ENCODE results near the gene PGAP1.

Gene PGAP1

DNA sequence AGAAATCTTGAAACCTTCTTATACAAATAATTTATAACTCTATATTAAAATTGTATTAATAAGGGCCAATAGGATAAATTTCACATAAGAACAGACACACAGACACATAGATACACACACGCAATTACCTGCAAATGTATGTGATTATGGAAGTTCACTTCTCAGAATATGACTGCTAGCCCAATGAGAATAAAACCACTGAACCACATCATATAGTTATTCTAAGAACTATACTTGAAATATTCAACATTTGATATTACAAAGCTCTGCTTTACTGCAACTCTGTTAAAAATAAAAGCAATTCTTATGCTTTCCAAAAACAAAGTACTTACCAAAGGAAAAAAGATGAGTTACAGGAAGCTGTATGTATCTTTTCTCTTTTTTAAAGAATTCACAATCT, 51.1 kb downstream of the PGAP1 start:
- no peak for DNase-seq

DNA sequence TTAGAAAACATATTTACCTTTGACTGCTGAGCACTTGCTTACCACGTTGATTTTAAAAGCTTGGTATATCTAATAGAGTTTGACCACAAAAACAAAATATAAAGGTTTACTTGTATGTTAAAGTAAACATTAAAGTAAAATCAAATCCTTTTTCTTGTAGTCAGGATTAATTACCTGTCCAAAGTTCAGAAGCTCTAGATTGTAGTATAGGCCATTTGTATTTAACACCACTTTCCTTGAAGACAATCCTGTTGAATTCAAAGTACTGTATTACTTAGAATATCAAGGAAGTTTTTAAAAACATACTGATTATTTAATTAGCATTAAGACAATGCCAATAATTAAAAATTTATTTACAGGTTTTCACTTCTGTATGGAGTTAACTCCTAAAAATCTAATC, 53.0 kb downstream of the PGAP1 start:
- DNase-seq: no peak

DNA sequence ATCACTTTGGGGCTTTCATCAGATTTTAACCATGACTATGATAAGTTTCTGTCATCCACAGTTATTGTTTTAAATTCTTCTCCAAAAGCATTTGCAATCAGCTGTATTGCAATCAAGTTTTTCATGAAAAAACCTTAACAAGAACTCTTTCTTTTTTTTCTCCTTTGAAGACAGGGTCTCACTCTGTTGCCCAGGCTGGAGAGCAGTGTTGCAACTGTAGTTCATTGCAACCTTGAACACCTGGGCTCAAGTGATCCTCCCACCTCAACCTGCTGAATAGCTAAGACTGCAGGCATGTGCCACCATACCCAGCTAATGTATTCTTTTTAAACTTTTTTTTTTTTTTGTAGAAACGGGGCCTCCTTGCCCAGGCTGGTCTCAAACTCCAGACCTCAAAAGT, 71.9 kb downstream of the PGAP1 start:
- DNase-seq: no peak

DNA sequence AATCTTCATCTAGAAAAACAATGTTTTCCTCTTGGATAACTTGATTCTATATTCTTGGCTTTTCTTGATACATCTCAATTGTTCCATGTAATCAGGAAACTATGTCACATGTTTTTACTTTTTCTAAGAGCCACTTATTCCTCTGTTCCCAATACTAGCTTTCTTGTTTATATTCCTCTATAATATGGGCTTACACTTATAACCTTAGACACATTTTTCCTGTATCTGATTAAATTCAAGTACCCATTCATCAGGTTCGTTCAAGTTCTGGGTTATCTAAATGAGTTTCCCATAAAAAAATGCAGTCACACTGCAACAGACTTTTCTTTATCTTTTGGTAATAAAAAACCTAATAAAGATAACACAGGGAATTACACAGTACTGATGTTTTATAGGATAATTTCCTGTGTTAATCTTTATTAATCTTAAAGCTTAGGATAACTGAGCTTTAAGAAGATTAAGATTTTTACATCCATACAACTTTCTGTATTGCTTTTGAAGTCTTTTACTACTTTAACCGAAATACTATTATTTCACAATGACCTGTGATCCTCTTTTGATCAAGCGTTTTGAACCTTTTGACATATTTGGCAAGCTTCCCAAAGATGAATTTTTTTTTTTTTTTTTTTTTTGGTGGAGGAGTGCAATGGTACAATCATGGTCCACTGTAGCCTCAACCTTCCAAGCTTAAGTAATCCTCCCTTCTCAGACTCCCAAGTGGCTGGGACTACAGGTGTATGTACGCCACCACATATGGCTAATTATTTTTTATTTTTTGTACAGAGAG, 73.0 kb downstream of the PGAP1 start:
- DNase-seq: no peak

DNA sequence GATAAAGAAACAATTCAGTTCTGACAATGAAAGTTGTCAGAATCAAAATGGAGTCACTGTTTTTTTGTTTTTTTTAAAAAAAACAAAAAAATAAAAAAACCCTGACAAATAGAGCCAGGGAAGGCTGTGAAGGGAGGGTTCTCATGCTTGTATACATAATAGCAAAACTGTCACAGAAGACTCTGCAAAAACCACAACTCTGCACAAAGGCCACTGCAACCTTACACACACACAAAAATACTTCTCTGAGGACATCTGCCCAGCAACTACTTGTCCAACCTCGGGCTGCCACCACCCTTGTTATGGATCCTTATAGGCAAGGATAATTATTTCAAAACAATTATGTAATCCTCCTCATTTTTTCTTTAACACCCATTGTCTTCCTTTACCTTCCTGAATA, 75.4 kb downstream of the PGAP1 start:
- DNase-seq: no peak

DNA sequence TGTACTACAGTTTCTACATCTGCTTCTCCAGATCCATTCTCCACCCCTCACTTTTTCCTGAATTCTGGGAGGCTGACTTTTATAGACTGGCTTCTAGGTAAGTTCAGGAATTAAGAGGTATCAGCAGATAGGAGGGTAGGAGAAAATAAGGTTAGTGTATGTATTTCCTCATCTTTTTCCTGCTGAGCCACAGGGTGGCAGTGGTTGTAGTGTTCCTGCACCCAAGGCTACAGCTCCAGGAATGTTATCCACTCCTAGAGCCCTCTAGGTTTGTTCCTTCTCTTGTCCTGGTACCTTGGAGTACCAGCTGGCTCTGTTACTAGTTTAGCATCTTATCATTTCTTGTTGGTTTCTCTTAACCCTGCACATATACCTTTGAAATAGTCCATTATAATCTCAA, 76.6 kb downstream of the PGAP1 start:
- DNase-seq: no peak

DNA sequence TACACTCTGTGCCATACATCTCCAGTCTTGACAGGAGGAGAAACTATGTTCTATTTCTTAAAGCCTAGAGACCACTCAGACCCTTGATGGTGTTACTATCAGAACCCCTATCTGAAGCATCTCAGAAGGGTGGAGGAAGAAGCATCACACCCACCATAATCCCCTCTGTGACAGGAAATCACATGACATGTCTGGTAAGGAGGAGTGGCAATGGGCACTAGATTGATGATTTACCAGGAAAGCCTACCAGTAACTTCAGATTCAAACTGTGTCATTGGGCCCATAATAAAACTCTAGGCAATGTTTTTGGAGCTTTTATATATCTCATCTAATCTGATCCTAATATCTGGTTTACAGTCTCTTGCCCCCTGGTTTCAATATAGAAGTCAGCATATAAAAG, 80.2 kb downstream of the PGAP1 start:
- no peak for DNase-seq

DNA sequence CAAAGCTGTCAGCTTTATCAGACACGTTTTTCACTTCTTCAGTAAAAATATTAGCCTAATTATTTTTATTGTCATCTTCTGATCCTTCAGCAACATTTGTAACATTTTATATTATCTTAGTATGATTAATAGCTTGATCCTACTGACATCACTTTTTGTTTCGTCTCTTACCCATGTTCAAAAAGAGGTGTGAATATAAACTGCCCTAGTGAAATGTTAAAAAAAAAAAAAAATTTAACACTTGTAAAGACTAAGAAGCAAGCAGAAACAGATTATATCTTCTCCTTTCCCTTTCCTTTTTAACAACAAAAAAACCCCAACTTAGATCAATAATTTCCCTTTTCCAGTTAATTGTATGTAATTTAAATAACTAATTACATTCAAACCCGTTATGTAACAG, 81.1 kb downstream of the PGAP1 start:
- no peak for DNase-seq

DNA sequence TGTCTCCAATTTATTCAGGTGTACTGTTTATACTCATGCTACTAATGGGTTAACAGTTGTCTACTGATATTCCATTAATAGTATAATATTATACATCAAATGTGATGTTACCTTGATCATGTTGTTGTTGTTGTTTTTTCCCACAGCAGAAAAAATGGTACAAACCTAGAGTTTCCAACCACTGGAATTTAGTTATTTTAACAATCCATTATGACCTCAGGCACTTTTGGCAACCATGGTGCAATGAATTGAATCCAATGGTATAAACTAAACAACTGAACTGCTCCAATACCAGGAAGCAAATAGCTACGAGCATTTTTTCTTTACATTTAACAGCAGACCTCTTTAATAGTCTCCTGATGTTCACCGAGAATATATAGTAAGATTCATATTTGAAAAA, 86.3 kb downstream of the PGAP1 start:
- DNase-seq: no peak

DNA sequence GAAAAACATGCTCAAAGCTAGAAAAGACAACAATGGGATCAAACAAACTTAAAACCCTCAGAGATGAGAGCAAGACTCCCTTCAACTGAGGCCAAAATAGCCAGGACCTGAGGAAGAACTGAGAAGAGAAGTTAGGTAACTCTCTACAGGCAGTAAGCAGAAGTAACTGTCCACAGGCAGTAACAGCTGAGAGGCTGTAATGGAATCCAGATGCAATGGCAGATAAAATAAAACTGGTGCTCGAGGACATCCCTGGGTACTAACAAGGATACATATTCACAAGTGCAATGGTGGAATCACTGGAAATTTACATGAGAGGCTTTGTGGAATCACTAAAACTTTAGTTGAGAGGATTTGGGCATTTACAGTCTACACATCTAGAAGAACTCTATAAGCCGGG, 86.9 kb downstream of the PGAP1 start:
- no peak for DNase-seq

DNA sequence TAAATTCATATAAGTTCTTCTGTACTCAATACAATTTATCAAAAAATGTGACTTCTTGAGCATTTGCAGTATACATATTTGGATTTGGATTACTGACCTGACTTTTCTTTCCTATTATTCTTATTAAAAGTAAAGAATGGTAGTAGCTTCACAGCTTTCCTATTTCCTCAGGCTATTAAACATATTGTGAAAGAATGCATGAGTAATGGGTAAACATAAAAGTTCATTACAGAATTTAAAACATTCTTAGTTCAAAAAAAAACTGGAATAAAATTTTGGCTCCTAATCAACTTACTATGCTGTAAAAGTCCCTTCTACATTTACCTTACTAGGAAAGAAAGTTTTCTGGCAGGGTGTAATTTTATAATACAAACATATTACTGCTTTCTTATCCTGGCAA, 90.1 kb downstream of the PGAP1 start:
- DNase-seq: no peak

DNA sequence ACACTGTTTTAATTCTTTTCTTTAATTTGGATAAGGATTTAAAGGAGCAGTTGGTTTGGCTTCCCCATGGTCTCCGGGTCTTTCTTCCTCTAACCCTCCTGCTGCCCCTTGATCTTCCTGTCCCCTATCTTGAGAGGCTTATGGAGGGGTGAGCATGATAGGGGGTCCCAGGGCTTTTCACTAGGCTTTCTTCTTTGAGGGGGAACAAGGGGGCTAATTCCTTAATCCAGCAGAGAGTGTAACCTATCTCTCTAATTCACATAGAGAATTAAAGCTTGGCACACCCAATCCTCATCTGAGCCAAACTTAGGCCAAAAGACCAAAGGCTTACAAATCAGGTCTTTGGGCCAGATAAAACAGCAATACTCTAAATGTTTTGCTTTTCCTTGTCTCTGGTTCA, 95.8 kb downstream of the PGAP1 start:
- no peak for DNase-seq

DNA sequence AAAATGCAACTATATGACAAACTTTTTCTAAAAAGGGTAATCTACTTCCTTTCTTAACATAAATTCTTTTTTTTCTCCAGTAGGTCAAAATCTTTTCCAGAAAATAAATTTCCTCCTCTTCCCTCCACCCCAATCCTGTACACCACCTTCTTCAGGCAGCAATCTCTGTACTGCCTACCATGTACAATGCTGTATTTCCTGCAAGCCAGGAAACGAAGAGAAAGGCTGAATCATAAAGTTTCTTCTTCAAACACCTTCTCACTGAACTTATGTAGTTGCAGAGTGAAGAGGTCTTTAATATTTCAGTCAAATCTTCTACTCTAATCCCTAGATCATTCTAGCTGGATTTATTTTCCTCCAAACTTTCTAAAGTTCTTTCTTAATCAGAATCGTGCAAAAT, 99.2 kb downstream of the PGAP1 start:
- DNase-seq: no peak

DNA sequence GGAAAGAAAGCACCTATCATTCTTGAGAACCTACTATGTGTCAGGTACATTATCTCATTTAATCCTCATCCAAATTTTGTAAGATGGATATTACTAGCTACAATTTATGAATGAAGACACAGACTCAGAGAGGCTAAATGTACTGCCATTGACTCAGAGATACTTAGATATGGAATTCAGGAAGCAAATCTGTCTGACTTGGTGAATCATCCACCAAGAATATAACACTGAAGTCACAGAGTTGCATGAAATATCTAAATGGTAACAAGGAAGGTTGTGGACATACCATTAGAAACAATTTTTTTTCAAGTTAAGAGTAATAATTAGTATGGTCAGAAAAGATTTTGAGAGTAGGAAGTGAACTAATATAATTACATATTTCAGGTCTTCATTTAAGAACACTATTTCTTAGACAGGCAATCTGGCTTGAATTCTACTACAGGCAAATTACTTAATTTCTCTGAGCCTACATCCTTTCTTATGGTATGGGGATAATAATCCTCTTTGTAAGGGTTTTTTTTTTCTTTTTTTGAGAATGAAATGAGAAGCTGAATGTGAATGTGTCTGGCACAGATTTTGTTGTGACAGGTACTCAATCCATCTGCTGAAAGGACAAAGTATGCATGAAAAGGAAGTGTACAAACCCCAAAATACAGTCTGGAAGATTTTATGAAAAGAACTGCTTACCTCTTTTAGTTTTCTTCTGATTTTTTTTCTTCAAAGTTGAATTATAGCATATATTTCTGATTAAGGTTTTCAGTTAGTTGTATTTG, 102.6 kb downstream of the PGAP1 start:
- no peak for DNase-seq

DNA sequence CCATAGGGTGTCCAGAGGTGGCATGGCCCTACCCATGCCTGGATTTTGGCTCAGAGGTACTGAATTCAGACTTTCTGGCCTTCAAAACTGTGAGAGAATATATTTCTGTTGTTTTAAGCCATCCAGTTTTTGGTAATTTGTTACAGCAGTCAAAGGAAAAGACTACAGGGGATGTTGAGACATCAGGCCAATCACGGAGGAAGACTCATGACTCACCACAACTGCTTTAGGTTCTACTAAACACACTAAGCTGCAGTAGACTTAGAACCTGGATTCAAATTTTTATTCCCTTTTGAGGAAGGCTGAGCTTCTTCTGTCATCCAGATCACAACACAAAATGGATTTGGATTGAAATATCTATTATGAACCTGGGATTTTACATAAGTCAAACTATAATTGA, 105.3 kb downstream of the PGAP1 start:
- no peak for DNase-seq

DNA sequence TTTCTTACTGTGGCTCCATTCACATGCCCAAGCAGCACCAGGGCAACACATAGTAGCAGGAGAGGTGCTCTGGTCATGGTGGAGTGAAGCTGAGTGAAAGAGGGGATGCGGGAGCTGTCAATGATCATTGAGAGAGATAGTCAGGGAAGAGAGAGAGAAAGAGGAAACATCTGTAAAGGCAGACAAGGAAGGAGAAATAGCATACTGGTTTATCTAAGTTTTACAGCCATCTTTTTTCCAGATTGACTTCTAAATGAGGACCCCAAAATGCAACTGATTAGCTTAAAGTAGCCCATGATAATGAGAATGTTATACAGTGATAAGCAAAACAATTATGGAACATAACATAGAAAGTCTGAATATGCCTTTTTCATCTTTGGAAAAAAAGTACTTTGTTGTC, 117.2 kb downstream of the PGAP1 start, which contains the start of gene C2orf66:
TSS of gene C2orf66 (minus strand) at position 96 of the 400 bp plus-strand sequence. CDS start at position 77, 19 bp downstream.
- DNase-seq: no peak

DNA sequence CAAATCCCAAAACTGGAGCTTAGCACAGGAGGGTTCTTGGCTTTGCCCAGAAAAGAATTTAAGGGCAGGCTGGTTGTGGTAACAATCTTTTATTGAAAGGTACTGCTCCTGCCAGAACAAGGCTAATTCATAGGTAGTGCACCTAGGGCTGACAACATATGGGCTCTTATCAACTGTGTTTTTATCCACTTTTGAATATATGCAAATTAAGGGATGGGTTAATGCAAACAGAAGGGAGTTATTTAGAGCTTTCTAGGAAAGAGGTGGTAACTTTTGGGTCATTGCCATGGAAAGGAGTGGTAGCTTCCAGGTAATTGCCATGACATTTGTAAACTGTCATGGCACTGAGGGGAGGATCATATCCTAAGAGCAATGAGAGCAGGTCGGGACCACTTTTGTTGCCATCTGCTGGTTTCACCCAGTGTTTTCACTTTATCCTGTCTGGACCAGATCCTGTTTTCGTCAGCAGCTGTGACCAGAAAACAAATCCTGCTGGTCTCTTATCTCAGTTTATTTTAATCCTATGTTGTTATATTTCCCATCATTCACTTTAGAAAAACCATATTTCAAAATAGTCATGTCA, 118.3 kb downstream of the PGAP1 start:
- peak in 1 of 2 experiments; percentile 18 for DNase-seq

DNA sequence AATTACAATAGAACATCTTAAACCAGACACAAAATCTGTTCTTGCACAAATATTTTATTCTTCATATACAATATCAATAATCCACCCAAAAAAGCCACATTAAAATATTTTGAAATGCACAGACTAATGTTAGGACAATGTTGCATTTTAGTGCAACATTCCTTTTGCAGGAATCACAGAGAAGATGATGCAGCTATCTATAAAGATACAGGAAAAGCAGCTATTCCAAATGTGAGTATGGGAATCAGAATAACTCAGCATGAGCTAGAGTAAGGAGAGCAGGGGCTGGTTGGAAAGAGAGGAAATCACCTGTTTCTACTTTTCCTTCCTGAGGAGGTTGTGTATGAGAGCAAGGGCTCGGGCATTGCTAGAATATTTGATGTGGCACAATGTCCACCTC, 122.1 kb downstream of the PGAP1 start:
- no peak for DNase-seq

DNA sequence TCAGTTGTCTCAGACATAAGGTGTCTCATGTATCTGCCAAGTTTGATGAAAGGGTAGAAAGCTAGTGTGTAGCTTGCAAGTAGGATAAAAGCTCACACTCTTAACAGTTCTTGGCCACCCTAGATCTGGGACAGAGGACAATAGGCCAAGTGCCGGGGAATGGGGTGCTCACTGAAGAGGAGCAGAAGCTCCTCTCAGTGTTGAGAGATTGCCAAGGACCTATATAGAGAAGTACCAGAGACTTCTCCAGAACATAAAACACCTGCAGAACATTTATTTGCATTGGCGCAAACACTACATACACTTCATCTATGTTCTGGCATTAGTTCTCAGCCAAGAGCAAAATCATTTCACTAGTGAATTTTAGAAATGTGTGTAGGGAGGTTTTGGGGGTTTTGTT, 124.1 kb downstream of the PGAP1 start:
- DNase-seq: no peak

DNA sequence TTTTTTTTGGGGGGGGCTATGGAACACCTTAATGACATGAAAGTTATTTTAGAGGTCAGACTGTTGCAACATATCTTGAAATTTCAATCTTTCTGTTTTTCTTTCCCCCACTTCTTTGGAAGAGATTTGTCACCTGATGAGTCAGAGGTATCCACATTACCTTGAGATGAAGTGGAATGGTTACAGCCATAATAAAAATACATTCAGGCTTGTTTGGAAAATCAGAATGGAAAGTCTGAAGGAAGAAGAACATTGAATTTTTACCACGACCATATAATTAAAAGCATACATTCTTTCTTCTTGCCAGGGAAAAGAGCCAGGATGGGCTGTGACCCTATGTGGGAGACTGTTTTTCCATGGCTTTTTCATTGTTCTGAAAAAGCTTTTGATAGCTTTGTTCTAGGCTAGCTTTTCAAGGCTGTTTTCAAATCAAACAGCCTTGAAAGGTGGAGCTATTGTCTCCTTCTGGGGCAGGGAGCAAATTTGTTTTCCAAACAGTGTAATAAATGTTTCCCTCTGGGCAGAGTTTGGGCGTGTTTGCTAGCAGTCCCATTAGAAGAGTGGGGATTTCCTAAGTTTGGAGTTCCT, 124.7 kb downstream of the PGAP1 start:
- peak; percentile 9 to 18 for DNase-seq

DNA sequence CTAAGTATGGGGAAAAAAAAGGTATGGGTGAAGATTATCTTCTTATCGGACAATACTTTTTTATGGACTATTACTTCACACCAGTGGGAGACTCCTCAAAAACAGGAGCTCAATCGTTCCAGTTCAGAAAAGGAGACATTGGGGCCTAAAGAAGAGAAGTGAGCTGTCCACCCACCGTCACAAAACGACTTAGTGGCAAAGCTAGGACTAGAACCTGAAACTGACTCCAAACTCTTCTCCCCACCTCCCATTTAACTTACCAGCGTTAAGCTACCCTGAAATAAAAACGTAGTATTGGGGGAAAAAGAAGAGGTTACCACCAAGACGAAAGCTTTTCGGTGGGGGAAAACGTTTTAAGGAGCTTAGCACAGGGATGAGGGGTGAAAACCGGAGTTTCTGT, 127.5 kb downstream of the PGAP1 start:
- no peak for DNase-seq

DNA sequence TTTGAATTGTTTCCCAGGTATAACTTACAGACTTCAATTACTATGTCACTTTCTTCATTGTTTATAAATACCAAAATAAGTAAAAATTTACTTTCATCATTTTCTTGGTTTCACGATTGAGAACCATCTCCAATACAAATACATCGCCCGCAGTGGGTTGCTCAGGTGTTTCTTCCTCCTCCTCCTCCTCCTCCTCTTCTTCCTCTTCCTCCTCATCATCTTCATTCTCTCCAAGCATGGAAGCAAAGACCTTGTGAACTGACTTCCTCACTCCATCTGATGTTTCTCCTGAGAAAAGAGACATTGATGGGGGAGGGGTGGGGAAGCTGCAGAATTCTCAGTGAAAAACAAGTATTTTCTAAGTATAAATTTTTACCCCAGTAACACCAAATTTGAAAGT, 133.6 kb downstream of the PGAP1 start:
- no peak for DNase-seq

DNA sequence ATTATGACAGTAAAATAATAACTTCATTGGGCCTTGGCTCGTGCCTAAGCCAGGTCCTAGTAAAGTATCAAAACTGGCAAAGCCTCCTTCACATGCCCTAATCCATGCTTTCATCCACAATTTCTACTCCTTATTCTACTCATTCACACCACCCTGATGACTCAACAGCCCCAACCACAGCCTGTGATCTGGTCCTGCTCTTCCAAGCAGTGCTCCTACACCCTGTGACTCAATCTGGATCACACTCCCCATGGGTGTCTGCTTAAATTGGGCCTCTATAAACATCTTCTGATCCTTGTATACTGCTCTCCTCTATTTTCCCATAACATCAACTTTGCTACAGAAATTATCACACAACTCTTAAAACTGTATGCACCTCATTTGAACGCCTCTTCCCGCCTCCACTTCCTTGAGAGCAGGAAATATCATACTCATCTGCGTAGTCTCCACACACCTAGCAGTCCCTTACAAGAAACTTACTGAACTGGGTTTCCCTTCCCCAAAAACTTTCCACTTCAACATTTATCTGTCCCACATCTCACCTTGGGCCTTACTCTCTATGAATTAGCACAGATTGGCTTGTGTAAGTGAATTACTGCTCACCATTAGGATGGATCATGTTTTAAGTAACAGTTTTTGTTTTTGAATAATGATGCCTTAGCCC, 142.9 kb downstream of the PGAP1 start:
- DNase-seq: no peak
